Neuron (in vitro differentiated cells): ENCODE data around the gene PRTN3.

Experiments
- H2AFZ ChIP-seq: one replicate; pipeline ENCODE4 v1.6.1; 2013; ENCODE audit warnings: low read depth, mild to moderate bottlenecking, inconsistent platforms, low read length, moderate library complexity
- H3K27me3 ChIP-seq: one replicate; pipeline ENCODE4 v1.6.1; 2013; ENCODE audit warnings: low read length; ENCODE audit not compliant: insufficient read depth
- H3K36me3 ChIP-seq: one replicate; pipeline ENCODE4 v1.6.1; 2013; ENCODE audit warnings: low read length; ENCODE audit not compliant: insufficient read depth
- H3K4me1 ChIP-seq: one replicate; pipeline ENCODE4 v1.6.1; 2013; ENCODE audit warnings: low read length; ENCODE audit not compliant: insufficient read depth
- H3K4me3 ChIP-seq: 2 replicates; pipeline ENCODE4 v1.5.1; 2013; ENCODE audit warnings: mild to moderate bottlenecking, low read length, moderate library complexity
- H3K9me3 ChIP-seq: one replicate; pipeline ENCODE4 v1.6.1; 2013; ENCODE audit warnings: low read length

Gene PRTN3

DNA sequence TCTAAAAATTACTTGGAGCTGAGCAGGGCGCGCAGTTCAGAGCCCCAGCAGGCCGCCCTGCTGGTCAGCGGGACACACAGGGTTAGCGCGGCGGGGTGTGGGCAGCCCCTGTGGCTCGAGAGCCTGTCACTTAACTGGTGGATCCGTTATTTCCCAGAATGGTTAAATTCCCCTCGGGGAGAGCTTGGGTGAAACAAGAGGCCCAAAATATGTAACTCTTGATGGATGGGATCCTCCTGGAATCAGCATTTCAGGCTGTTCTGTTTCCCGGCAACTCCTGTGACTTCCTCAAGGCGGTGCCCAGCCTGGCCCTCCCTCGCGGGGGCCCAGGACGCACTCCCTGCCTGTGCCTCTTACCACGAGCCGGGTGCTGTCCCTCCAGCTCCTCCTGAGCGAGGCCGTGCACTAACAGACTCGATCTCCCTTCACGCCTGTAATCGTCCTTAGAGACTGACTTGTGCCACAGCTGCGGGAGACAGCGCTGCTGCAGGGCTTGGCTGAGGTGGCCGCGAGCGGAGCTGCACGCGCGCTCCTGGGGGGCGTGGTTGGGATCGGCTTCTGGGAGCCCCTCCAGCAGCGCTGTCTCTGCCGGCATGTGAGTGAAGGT is 33.9 kb upstream of the PRTN3 start:
- Histone ChIP-seq H3K4me1 (peaks cover 9% of the 10 kb centered on the region), H3K36me3 (peaks cover 96% of the 10 kb centered on the region), H2AFZ (no peak overlapping the region), H3K4me3 (no peak overlapping the region), H3K27me3 (no peaks in the 10 kb centered on the region), H3K9me3 (no peaks in the 10 kb centered on the region)

- Histone ChIP-seq H2AFZ (no peak overlapping the region), H3K9me3 (no peaks in the 10 kb centered on the region), H3K4me3 (no peak overlapping the region), H3K4me1 (peaks cover under 1% of the 10 kb centered on the region), H3K27me3 (no peaks in the 10 kb centered on the region), H3K36me3 (peaks cover 92% of the 10 kb centered on the region)
Measured at GRCh38 chr19:807627-808422, 33.0 kb upstream of the PRTN3 start.

DNA sequence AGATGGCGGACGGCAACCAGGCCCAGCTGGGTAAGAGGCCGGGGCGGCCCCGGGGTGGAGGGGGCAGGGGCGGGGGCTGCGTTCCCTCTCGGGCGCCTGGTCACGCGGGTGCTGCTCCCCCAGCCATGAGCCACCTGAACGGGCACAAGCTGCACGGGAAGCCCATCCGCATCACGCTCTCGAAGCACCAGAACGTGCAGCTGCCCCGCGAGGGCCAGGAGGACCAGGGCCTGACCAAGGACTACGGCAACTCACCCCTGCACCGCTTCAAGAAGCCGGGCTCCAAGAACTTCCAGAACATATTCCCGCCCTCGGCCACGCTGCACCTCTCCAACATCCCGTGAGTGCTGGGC is 32.4 kb upstream of the PRTN3 start:
- Histone ChIP-seq H3K4me1 (no peaks in the 10 kb centered on the region), H3K36me3 (peaks cover 92% of the 10 kb centered on the region), H3K4me3 (no peak overlapping the region), H3K9me3 (no peaks in the 10 kb centered on the region), H2AFZ (no peak overlapping the region), H3K27me3 (no peaks in the 10 kb centered on the region)

- no peaks in the 10 kb centered on the region for H3K4me1 ChIP-seq
- no peak overlapping the region for H2AFZ ChIP-seq
- peaks cover 90% of the 10 kb centered on the region for H3K36me3 ChIP-seq
- H3K4me3 ChIP-seq, result no peak overlapping the region
- H3K9me3 ChIP-seq, result peaks cover 11% of the 10 kb centered on the region
- no peaks in the 10 kb centered on the region for H3K27me3 ChIP-seq
Measured at GRCh38 chr19:810077-810855, 30.5 kb upstream of the PRTN3 start.

DNA sequence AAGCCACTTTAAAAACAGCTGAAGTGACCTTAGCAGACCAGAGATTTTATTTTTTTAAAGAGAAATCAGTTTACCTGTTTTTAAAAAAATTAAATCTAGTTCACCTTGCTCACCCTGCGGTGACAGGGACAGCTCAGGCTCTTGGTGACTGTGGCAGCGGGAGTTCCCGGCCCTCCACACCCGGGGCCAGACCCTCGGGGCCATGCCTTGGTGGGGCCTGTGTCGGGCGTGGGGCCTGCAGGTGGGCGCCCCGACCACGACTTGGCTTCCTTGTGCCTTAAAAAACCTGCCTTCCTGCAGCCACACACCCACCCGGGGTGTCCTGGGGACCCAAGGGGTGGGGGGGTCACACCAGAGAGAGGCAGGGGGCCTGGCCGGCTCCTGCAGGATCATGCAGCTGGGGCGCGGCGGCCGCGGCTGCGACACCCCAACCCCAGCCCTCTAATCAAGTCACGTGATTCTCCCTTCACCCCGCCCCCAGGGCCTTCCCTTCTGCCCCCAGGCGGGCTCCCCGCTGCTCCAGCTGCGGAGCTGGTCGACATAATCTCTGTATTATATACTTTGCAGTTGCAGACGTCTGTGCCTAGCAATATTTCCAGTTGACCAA is 29.8 kb upstream of the PRTN3 start:
- Histone ChIP-seq H3K27me3 (no peaks in the 10 kb centered on the region), H2AFZ (no peak overlapping the region), H3K9me3 (peaks cover 11% of the 10 kb centered on the region), H3K4me1 (no peaks in the 10 kb centered on the region), H3K4me3 (no peak overlapping the region), H3K36me3 (peaks cover 89% of the 10 kb centered on the region)

DNA sequence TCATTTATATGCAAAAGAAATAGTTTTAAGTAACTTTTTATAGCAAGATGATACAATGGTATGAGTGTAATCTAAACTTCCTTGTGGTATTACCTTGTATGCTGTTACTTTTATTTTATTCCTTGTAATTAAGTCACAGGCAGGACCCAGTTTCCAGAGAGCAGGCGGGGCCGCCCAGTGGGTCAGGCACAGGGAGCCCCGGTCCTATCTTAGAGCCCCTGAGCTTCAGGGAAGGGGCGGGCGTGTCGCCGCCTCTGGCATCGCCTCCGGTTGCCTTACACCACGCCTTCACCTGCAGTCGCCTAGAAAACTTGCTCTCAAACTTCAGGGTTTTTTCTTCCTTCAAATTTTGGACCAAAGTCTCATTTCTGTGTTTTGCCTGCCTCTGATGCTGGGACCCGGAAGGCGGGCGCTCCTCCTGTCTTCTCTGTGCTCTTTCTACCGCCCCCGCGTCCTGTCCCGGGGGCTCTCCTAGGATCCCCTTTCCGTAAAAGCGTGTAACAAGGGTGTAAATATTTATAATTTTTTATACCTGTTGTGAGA is 29.2 kb upstream of the PRTN3 start:
- H3K4me1 ChIP-seq, result no peaks in the 10 kb centered on the region
- H2AFZ ChIP-seq, result no peak overlapping the region
- H3K9me3 ChIP-seq, result peaks cover 11% of the 10 kb centered on the region
- H3K36me3 ChIP-seq, result peaks cover 83% of the 10 kb centered on the region
- no peak overlapping the region for H3K4me3 ChIP-seq
- H3K27me3 ChIP-seq, result no peaks in the 10 kb centered on the region

DNA sequence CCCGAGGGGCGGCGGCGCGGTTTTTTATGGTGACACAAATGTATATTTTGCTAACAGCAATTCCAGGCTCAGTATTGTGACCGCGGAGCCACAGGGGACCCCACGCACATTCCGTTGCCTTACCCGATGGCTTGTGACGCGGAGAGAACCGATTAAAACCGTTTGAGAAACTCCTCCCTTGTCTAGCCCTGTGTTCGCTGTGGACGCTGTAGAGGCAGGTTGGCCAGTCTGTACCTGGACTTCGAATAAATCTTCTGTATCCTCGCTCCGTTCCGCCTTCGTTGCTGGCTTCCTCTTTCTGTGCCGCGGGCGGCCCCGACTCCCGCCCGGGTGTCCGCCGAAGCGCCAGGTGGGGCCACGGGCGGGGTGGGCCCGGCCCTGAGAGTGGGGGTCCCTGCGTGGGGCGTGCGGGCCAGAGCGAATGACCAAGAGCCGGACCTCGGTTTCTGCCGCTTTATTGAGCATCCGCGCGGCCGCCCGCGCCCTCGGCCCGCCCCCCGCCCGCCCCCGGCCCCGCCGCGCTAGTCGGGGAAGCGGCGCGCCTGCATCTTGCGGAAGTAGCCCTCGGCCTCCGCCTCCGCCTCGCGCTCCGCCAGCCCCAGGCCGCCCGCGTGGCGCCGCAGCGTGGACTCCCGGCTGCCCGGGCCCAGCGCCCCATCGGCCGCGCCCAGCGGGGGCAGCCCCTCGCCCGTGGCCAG is 28.6 kb upstream of the PRTN3 start:
- Histone ChIP-seq H3K9me3 (peaks cover 11% of the 10 kb centered on the region), H3K27me3 (no peaks in the 10 kb centered on the region), H2AFZ (no peak overlapping the region), H3K36me3 (peaks cover 77% of the 10 kb centered on the region), H3K4me1 (no peaks in the 10 kb centered on the region), H3K4me3 (no peak overlapping the region)

- Histone ChIP-seq H3K36me3 (peaks cover 76% of the 10 kb centered on the region), H3K4me1 (no peaks in the 10 kb centered on the region), H3K9me3 (peaks cover 11% of the 10 kb centered on the region), H3K4me3 (no peak overlapping the region), H3K27me3 (no peaks in the 10 kb centered on the region), H2AFZ (no peak overlapping the region)
Measured at GRCh38 chr19:812747-813218, 28.0 kb upstream of the PRTN3 start.

GRCh38 chr19:813219-814151 is 27.3 kb upstream of the PRTN3 start:
- Histone ChIP-seq H3K9me3 (peaks cover 11% of the 10 kb centered on the region), H3K36me3 (peaks cover 70% of the 10 kb centered on the region), H3K4me1 (no peaks in the 10 kb centered on the region), H3K4me3 (no peak overlapping the region), H2AFZ (no peak overlapping the region), H3K27me3 (no peaks in the 10 kb centered on the region)

GRCh38 chr19:814152-815078 is 26.4 kb upstream of the PRTN3 start:
- Histone ChIP-seq H3K9me3 (peaks cover 11% of the 10 kb centered on the region), H2AFZ (no peak overlapping the region), H3K27me3 (no peaks in the 10 kb centered on the region), H3K4me3 (no peak overlapping the region), H3K36me3 (peaks cover 63% of the 10 kb centered on the region), H3K4me1 (no peaks in the 10 kb centered on the region)
